CD4-positive, CD25-positive, alpha-beta regulatory T cell (primary cell): ENCODE measurements around the gene CCDC192. TPM values are rescaled to one million over a fixed set of nuclear protein-coding genes. Genes with fewer than 3 reads are reported as not detected.

ENCODE experiments used
- ATAC-seq, 2 donors: fragments of 150-1000 bp; cut with Tn5 transposase; one replicate each; pipeline ENCODE4 v1.10.0; 2021; ENCODE audit warnings: low read depth in 2 of 2, moderate number of reproducible peaks in 2 of 2, moderate library complexity in 1 of 2
- DNase-seq, 3 donors: peaks; one replicate each; pipeline versions ENCODE4 v3.0.0 to v3.0.0-alpha.2; 2012 to 2022; ENCODE audit warnings: mixed read lengths in 1 of 3
- H3K27ac ChIP-seq: one replicate; pipeline ENCODE4 v1.7.0; 2013; ENCODE audit warnings: mild to moderate bottlenecking, low read length; ENCODE audit not compliant: insufficient read depth, poor library complexity, severe bottlenecking
- H3K27me3 ChIP-seq: one replicate; pipeline ENCODE4 v1.7.0; 2013; ENCODE audit warnings: low read length; ENCODE audit not compliant: control insufficient read depth, insufficient read depth
- H3K36me3 ChIP-seq: one replicate; pipeline ENCODE4 v1.7.0; 2013; ENCODE audit warnings: mild to moderate bottlenecking, low read length, moderate library complexity; ENCODE audit not compliant: control insufficient read depth, insufficient read depth
- H3K4me1 ChIP-seq: 2 replicates; pipeline ENCODE4 v1.7.0; 2013; ENCODE audit warnings: mild to moderate bottlenecking, low read length; ENCODE audit not compliant: insufficient read depth, control insufficient read depth, poor library complexity, severe bottlenecking
- H3K4me3 ChIP-seq: one replicate; pipeline ENCODE4 v1.7.0; 2013; ENCODE audit warnings: low read depth, mild to moderate bottlenecking, low read length, moderate library complexity
- H3K9me3 ChIP-seq, 2 experiments: 1 replicate in 1 of 2; 2 replicates in 1 of 2; pipeline ENCODE4 v1.7.0; 2013; ENCODE audit warnings: low read length in 2 of 2, mild to moderate bottlenecking in 1 of 2, moderate library complexity in 1 of 2; ENCODE audit not compliant: control insufficient read depth in 2 of 2
- H3K27ac Mint-ChIP-seq, 3 donors: one replicate each; pipeline ENCODE4 v1.8.0; 2020 to 2022; ENCODE audit warnings: mild to moderate bottlenecking in 3 of 3, mixed read lengths in 3 of 3, moderate library complexity in 2 of 3
- H3K27me3 Mint-ChIP-seq: one replicate; pipeline ENCODE4 v1.8.0; 2022; ENCODE audit warnings: mild to moderate bottlenecking, mixed read lengths
- H3K36me3 Mint-ChIP-seq: one replicate; pipeline ENCODE4 v1.8.0; 2020; ENCODE audit warnings: mixed read lengths
- H3K4me1 Mint-ChIP-seq, 4 donors: one replicate each; pipeline ENCODE4 v1.8.0; 2020 to 2022; ENCODE audit warnings: mixed read lengths in 4 of 4, mild to moderate bottlenecking in 1 of 4
- H3K4me3 Mint-ChIP-seq, 4 donors: one replicate each; pipeline ENCODE4 v1.8.0; 2020 to 2022; ENCODE audit warnings: mild to moderate bottlenecking in 4 of 4, mixed read lengths in 4 of 4, moderate library complexity in 3 of 4
- H3K9me3 Mint-ChIP-seq, 7 donors: one replicate each; pipeline ENCODE4 v1.8.0; 2020 to 2022; ENCODE audit warnings: mixed read lengths in 7 of 7, mild to moderate bottlenecking in 3 of 7, moderate library complexity in 2 of 7
- polyA plus RNA-seq, 4 donors: library from polyadenylated mRNA; unstranded; fragments of 300-500 nt; fragmentation: Illumina TruSeq; gene quantifications; one replicate each; pipeline ENCODE4 v1.2.3, GENCODE V29; 2021
- total RNA-seq: library from RNA; stranded (reverse); gene quantifications from one replicate; pipeline ENCODE4 v1.2.3, GENCODE V29; 2022

CCDC192 gene
- total and polyA plus RNA-seq, 5 donors from 2014 or later, result 0.37 TPM; not detected in 4

DNA sequence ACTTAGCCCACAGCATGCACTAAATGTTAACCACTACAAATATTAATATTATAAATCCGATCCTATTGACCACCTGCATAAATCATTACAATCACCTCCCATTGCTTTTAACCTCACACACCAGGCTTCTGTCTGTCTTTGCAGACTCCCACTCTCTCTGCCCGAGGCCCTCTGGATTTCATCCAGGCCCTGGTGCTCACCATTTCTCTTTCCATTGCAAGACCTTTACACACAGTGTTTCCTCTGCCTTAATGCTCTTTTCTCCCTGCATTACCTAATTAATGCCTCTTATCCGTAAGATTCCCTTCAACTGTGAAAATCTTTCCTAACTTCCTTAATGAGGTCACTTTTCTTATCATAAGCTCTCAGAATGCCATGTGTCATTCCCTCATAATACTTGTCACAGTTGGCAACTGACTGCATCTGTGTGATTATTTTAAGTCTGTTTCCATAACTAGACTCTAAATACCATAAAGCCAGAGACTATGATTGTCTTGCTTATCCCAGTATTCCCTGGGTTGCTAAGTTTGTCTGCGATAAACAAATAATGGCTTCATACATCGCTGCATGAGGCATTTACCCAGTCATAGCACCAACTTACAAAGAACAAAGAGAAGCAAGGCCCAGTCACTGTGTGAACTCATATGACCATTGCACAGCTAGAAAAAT is 155.1 kb downstream of the CCDC192 start:
- Mint-ChIP-seq H3K36me3 (no peaks in the 10 kb centered on the region), H3K27me3 (no peaks in the 10 kb centered on the region), H3K9me3 (peaks cover 0 to 2% (median 0%) of the 10 kb centered on the region in 7 donors), H3K4me3 (no peak overlapping the region), H3K27ac (no peak overlapping the region), H3K4me1 (no peaks in the 10 kb centered on the region)
- ATAC-seq, result no peak
- Histone ChIP-seq H3K4me1 (no peaks in the 10 kb centered on the region), H3K9me3 (no peaks in the 10 kb centered on the region), H3K36me3 (no peaks in the 10 kb centered on the region), H3K4me3 (no peak overlapping the region), H3K27me3 (no peaks in the 10 kb centered on the region), H3K27ac (no peak overlapping the region)
- DNase-seq, result no peak

DNA sequence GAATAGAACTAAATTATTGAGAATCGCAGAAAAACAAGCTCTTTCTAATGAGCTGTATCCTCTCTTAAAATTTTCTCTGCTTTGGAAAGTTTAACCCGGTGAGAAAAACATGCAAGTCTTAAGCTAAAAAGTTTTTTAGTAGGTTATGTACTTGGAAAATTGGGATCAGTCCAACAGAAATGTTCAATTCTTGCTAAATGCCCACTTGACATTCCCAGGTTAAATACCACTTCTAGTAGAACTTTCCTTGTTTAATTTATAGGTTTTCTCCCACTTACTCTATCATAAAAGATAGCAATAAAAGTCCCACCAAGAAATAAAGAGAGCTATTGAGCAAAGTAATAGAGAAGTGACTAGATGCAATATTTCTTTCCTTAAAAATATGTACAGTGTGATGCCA is 157.1 kb downstream of the CCDC192 start:
- H3K36me3 Mint-ChIP-seq, result no peaks in the 10 kb centered on the region
- peaks cover 0 to 2% (median 0%) of the 10 kb centered on the region in 7 donors for H3K9me3 Mint-ChIP-seq
- ATAC-seq, result no peak

GRCh38 chr5:127863161-127863560 is 160.0 kb downstream of the CCDC192 start:
- no peak for ATAC-seq

More for the DNA sequence above, 157.1 kb downstream of the CCDC192 start:
- Mint-ChIP-seq H3K4me1 (no peaks in the 10 kb centered on the region), H3K27me3 (no peaks in the 10 kb centered on the region), H3K4me3 (no peak overlapping the region), H3K27ac (no peak overlapping the region)
- H3K4me1 ChIP-seq, result no peaks in the 10 kb centered on the region
- no peak overlapping the region for H3K27ac ChIP-seq
- no peak overlapping the region for H3K4me3 ChIP-seq
- H3K9me3 ChIP-seq, result no peaks in the 10 kb centered on the region
- no peaks in the 10 kb centered on the region for H3K36me3 ChIP-seq
- no peaks in the 10 kb centered on the region for H3K27me3 ChIP-seq
- DNase-seq, result no peak

GRCh38 chr5:127863610-127864395 is 160.6 kb downstream of the CCDC192 start:
- no peak overlapping the region for H3K4me3 Mint-ChIP-seq

More at GRCh38 chr5:127863161-127863560, 160.0 kb downstream of the CCDC192 start:
- Mint-ChIP-seq H3K36me3 (no peaks in the 10 kb centered on the region), H3K4me1 (no peaks in the 10 kb centered on the region), H3K27me3 (no peaks in the 10 kb centered on the region), H3K27ac (no peak overlapping the region), H3K9me3 (peaks cover 0 to 2% (median 0%) of the 10 kb centered on the region in 7 donors), H3K4me3 (no peak overlapping the region)
- no peak for DNase-seq
- Histone ChIP-seq H3K27ac (no peak overlapping the region), H3K4me1 (no peaks in the 10 kb centered on the region), H3K27me3 (peaks cover 2% of the 10 kb centered on the region), H3K4me3 (no peak overlapping the region), H3K36me3 (no peaks in the 10 kb centered on the region), H3K9me3 (no peaks in the 10 kb centered on the region)

GRCh38 chr5:127864511-127864910 is 161.3 kb downstream of the CCDC192 start:
- H3K4me1 Mint-ChIP-seq, result no peaks in the 10 kb centered on the region

More at GRCh38 chr5:127863610-127864395, 160.6 kb downstream of the CCDC192 start:
- DNase-seq, result no peak
- H3K27me3 ChIP-seq, result peaks cover 2% of the 10 kb centered on the region
- Mint-ChIP-seq H3K36me3 (no peaks in the 10 kb centered on the region), H3K4me1 (no peaks in the 10 kb centered on the region), H3K27me3 (no peaks in the 10 kb centered on the region), H3K9me3 (peaks cover 0 to 2% (median 0%) of the 10 kb centered on the region in 7 donors), H3K27ac (no peak overlapping the region)
- no peak overlapping the region for H3K4me3 ChIP-seq
- H3K27ac ChIP-seq, result no peak overlapping the region
- no peak for ATAC-seq
- no peaks in the 10 kb centered on the region for H3K4me1 ChIP-seq
- H3K36me3 ChIP-seq, result no peaks in the 10 kb centered on the region
- no peaks in the 10 kb centered on the region for H3K9me3 ChIP-seq

GRCh38 chr5:127865273-127865672 is 162.1 kb downstream of the CCDC192 start:
- Histone ChIP-seq H3K27me3 (peaks cover 2% of the 10 kb centered on the region), H3K9me3 (no peaks in the 10 kb centered on the region), H3K4me1 (no peaks in the 10 kb centered on the region), H3K36me3 (no peaks in the 10 kb centered on the region), H3K4me3 (no peak overlapping the region), H3K27ac (no peak overlapping the region)
- DNase-seq (no peak), ATAC-seq (no peak)
- H3K27ac Mint-ChIP-seq, result no peak overlapping the region
- H3K4me1 Mint-ChIP-seq, result no peaks in the 10 kb centered on the region
- H3K4me3 Mint-ChIP-seq, result no peak overlapping the region
- H3K27me3 Mint-ChIP-seq, result no peaks in the 10 kb centered on the region
- no peaks in the 10 kb centered on the region for H3K36me3 Mint-ChIP-seq
- H3K9me3 Mint-ChIP-seq, result peaks cover 0 to 1% (median 0%) of the 10 kb centered on the region in 7 donors

More at GRCh38 chr5:127864511-127864910, 161.3 kb downstream of the CCDC192 start:
- H3K27me3 Mint-ChIP-seq, result no peaks in the 10 kb centered on the region
- H3K36me3 Mint-ChIP-seq, result no peaks in the 10 kb centered on the region
- Histone ChIP-seq H3K36me3 (no peaks in the 10 kb centered on the region), H3K4me3 (no peak overlapping the region), H3K9me3 (no peaks in the 10 kb centered on the region), H3K27ac (no peak overlapping the region), H3K27me3 (peaks cover 2% of the 10 kb centered on the region), H3K4me1 (no peaks in the 10 kb centered on the region)
- ATAC-seq, result no peak
- H3K27ac Mint-ChIP-seq, result no peak overlapping the region
- peaks cover 0 to 1% (median 0%) of the 10 kb centered on the region in 7 donors for H3K9me3 Mint-ChIP-seq
- no peak for DNase-seq
- H3K4me3 Mint-ChIP-seq, result no peak overlapping the region

- Histone ChIP-seq H3K9me3 (no peaks in the 10 kb centered on the region), H3K27me3 (peaks cover 2% of the 10 kb centered on the region), H3K4me3 (no peak overlapping the region), H3K4me1 (no peaks in the 10 kb centered on the region), H3K27ac (no peak overlapping the region), H3K36me3 (no peaks in the 10 kb centered on the region)
- no peaks in the 10 kb centered on the region for H3K36me3 Mint-ChIP-seq
- peaks cover 0 to 1% (median 0%) of the 10 kb centered on the region in 7 donors for H3K9me3 Mint-ChIP-seq
- H3K4me3 Mint-ChIP-seq, result no peak overlapping the region
- H3K4me1 Mint-ChIP-seq, result no peaks in the 10 kb centered on the region
- DNase-seq, result no peak
- no peak overlapping the region for H3K27ac Mint-ChIP-seq
- no peak for ATAC-seq
- no peaks in the 10 kb centered on the region for H3K27me3 Mint-ChIP-seq
Measured at GRCh38 chr5:127867022-127867783, 164.0 kb downstream of the CCDC192 start.
